Measurements from ENCODE around the gene ANKRD63. TPM values are rescaled to one million over a fixed set of nuclear protein-coding genes. Genes with fewer than 3 reads are reported as not detected.

The ANKRD63 gene
- polyA plus RNA-seq, 3 donors: 0.14 to 0.18 TPM; not detected in 1

DNA sequence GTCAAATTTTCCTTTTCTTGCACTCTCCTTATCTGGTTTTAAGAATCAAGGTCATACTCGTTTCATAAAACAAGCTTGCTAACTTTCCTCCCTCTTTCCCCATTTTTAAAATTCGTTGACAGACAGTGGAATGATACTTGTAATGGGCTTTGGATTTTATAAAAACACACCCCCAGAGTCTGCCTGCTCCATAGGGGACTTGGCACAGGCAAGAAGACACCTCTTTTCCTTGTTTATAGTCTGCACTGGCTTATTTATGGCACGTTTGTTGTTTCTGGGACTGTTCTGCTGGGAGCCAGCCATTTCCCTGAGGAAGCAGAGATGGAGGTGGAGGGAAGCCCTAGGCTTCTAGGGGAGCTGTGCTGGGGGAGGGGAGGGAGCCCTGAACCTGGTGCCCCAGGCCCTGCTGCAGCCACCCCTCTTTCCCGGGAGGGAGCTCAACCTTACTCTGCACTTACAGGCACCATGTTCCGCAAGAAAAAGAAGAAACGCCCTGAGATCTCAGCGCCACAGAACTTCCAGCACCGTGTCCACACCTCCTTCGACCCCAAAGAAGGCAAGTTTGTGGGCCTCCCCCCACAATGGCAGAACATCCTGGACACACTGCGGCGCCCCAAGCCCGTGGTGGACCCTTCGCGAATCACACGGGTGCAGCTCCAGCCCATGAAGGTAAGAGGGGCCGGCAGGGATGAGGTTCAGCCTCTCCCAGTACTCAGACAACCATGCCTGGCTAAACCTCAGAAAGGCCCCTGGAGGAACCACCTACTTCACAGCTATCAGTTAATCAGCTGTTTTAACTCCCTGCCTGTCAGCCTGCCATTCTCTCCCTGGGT, 18.3 kb downstream of the ANKRD63 start:
- no peak for DNase-seq (ENCODE audit: low read depth in 3 of 3, low spot score in 2 of 3)

DNA sequence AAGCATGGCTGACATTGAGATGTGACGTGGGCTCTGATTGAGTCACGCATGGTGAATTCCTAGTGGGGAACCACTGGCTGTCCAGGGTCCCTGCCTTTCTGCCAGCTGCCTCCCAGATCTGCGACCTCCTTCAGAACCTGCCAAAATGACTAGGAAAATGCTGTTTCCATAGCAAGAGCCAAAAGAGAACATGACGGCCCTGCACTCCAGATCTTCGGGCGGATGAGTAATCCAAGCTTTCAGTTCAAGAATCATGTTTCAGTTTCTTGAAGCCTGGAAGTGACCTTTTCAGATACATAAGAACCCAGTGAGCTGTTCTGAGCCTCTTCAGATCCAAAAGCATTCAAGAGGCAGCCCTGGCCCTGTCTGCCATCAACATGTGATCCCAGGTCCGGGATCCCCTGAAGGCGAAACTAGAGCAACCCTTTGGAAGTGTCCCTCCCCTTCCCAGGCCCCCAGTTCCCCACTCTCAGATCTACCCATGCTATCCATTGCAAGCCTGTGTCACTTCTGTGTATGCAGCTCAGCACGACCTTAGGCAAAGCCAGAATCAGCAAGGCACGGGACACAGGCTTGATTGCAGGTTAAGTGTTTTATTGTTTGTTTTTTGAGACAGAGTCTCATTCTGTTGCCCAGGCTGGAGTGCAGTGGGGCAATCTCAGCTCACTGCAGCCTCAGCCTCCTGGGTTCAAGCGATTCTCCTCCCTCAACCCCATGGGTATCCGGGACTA, 19.7 kb downstream of the ANKRD63 start:
- DNase-seq (ENCODE audit: low read depth in 3 of 3, low spot score in 2 of 3): no peak

- DNase-seq (ENCODE audit: low read depth in 3 of 3, low spot score in 2 of 3): no peak
Measured at GRCh38 chr15:40259021-40259420, 23.8 kb downstream of the ANKRD63 start.

- DNase-seq (ENCODE audit: low read depth in 3 of 3, low spot score in 2 of 3): no peak
Measured at GRCh38 chr15:40258544-40258943, 24.3 kb downstream of the ANKRD63 start.

- DNase-seq (ENCODE audit: low read depth in 3 of 3, low spot score in 2 of 3): no peak
Measured at GRCh38 chr15:40257656-40258450, 25.0 kb downstream of the ANKRD63 start.

DNA sequence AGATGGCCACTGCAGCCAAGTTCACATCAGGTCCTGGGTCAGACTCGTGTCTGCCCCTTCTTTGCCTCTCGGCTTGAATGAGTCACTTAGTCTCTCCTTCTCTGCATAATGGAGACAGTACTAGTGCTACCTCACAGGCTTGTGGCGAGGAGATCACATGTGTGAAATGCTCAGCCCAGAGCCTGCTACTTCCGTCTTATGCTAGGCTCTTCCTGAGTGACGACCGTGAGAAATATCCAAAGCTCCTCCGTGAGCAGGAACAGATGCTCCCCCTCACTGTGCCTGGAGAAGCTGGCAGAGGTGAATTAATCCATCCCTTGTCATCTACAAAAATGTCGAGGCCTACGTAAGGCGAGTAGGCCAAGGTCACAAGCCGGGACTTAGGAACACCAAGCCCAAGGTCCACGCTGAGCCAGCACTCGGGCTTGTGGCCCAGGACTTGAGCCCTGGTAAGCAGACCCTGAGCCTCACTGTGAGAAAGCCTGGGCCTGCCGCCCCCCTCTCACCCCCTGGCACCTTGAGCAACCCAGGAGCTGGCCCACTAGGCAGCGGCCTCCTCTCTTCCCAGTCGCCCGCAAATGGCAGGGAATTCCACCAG, 26.1 kb downstream of the ANKRD63 start:
- no peak for DNase-seq (ENCODE audit: low read depth in 3 of 3, low spot score in 2 of 3)

- no peak for DNase-seq (ENCODE audit: low read depth in 3 of 3, low spot score in 2 of 3)
Measured at GRCh38 chr15:40255033-40255432, 27.8 kb downstream of the ANKRD63 start.

GRCh38 chr15:40254452-40254851, 28.4 kb downstream of the ANKRD63 start:
- DNase-seq (ENCODE audit: low read depth in 3 of 3, low spot score in 2 of 3): no peak

DNA sequence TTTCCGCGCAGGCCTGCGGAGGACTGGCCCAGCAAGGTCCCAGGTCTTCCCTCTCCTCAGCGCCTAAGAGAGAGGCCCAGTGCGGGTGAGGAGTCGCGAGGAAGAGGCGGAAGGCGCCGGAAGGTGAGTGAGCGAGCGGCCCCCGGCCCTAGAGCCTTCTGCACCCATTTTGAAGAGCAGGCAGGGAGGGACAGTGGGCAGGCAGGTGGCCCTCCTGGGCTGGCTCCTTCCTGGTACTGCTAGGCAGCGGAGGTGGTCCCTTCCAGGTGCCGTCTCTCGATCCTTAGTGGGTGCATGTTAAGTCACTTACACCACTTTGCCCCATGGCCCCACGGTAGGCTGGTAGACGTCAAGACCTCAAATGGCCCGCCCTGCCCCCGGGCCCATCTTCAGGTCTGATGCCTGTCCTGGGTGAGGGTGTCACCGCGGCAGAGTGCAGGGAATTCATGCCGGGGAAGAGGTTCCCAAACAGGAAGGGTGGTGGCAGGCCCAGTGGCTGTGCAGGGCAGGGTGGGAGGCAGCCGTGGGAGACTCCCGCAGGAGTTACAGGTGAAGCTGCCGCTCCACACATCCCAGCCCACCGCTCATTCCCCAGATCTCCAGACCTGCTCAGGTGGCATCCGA, 29.6 kb downstream of the ANKRD63 start:
- no peak for DNase-seq (ENCODE audit: low read depth in 3 of 3, low spot score in 2 of 3)

GRCh38 chr15:40252438-40253166, 30.3 kb downstream of the ANKRD63 start:
- peak in 1 of 3 donors; percentile 12 for DNase-seq (ENCODE audit: low read depth in 3 of 3, low spot score in 2 of 3)

DNA sequence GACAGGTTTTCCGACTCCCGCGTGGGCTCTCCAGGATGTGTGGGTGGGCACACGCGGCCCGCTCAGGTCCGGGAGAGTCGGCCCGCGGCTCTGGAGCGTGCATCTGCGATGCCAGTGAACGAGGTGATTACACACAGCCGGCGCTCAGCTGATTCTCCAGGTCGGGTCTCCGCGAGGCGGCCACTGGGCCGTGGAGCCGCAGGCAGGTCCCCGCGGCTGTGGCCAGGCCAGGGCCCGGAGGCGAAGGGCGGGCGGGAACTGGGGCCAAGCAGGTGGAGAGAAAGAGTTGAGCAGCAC, 30.8 kb downstream of the ANKRD63 start:
- peak in 1 of 3 donors; percentile 12 for DNase-seq (ENCODE audit: low read depth in 3 of 3, low spot score in 2 of 3)

GRCh38 chr15:40251486-40252140, 31.3 kb downstream of the ANKRD63 start:
- DNase-seq (ENCODE audit: low read depth in 3 of 3, low spot score in 2 of 3): no peak

GRCh38 chr15:40250771-40251483, 31.9 kb downstream of the ANKRD63 start:
- no peak for DNase-seq (ENCODE audit: low read depth in 3 of 3, low spot score in 2 of 3)

DNA sequence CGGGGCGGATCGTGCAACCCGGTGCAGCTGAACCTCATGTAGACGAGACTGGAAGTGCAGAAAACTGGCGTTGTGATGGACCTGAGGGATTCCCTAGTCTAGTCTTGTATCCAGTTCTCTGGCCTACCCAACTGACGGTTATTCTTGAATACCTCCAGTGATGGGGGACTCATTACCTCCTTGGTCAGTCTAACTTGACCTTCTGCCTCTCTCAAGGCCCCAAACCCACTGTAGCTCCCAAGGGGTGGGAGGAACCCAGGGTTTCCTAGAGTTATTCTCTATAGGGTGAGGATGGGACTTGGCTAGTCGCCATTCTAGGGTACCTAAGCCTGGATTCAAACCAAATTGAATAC, 32.6 kb downstream of the ANKRD63 start:
- DNase-seq (ENCODE audit: low read depth in 3 of 3, low spot score in 2 of 3): no peak

GRCh38 chr15:40249477-40250303, 33.2 kb downstream of the ANKRD63 start:
- DNase-seq (ENCODE audit: low read depth in 3 of 3, low spot score in 2 of 3): no peak

DNA sequence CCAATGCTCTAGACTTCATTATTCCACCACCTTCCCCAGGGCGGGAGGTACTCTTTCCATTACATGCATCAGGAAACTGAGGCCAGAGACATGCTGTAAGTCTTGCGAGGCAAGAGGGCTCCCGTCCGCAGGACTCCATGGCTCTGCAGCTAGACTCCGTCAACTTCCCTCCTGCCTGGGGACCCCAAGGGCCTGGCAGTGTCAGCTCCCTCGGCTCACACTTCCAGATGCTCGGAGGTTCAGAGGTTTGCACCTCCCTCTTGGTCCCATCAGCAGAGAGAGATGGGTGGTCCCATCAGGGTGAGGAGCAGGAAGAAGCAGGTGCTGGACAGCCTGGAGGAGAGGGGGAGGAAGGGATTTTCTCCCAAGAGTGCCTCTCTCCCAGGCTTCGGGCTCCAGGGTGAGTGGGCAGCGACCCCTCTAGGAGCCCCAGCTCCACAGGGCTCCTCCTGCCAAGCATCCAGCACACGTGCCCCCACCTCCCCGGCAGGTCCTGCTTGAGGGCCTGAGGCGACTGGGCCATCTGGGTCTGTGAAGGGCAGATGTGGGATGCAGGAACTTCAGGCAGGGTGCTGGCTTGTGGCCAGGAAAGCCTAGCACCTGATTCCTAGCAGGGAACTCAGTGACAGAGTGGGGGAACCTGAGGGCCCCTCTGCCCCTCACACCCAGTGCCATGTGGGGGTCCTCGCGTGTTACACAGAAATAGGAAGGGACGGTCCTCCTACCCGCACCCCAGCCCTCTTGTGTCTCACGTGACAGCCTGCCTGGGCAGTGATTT, 34.7 kb downstream of the ANKRD63 start:
- no peak for DNase-seq (ENCODE audit: low read depth in 3 of 3, low spot score in 2 of 3)

- DNase-seq (ENCODE audit: low read depth in 3 of 3, low spot score in 2 of 3): no peak
Measured at GRCh38 chr15:40247406-40247971, 35.4 kb downstream of the ANKRD63 start.
